Lower leg skin (tissue), 3 donors: ENCODE data around the gene DPEP1.

Experiments used
- POLR2A ChIP-seq, 2 donors: fragments of 450-650 bp; IDR thresholded peaks; one replicate each; pipeline ENCODE4 v1.6.1; 2016 to 2017; ENCODE audit warnings: antibody characterized with exemption in 2 of 2, mild to moderate bottlenecking in 1 of 2, moderate library complexity in 1 of 2
- TF ChIP-seq, protein P1 (sequence below), 3 donors: fragments of 450-650 bp; IDR thresholded peaks; one replicate each; pipeline ENCODE4 v1.5.1; 2016; ENCODE audit warnings: antibody characterized with exemption in 3 of 3, mild to moderate bottlenecking in 3 of 3, moderate library complexity in 2 of 3

DNA sequence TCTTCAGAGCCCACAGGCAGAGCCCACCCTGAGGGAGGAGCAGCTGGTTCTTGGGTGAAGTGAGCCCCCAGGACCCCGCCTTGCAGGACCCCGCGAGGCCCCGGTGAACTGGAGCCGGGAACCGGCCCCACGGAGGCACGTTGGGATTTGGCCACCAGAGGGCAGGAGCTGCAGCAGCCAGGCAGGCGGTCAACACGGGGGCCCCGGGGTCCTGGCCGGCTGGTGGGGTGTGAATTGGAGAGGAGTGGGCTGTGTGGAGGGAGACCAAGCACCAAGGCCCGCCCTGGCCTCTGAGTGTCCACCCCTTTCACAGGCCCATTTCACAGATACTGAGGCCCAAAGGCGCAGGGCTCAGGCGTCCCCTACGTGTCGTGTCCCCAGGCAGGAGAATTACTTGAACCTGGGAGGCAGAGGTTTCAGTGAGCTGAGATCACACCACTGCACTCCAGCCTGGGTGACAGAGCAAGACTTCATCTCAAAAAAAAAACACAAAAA lies 2.2 kb downstream of the DPEP1 start:
- TF ChIP-seq, protein P1, sequence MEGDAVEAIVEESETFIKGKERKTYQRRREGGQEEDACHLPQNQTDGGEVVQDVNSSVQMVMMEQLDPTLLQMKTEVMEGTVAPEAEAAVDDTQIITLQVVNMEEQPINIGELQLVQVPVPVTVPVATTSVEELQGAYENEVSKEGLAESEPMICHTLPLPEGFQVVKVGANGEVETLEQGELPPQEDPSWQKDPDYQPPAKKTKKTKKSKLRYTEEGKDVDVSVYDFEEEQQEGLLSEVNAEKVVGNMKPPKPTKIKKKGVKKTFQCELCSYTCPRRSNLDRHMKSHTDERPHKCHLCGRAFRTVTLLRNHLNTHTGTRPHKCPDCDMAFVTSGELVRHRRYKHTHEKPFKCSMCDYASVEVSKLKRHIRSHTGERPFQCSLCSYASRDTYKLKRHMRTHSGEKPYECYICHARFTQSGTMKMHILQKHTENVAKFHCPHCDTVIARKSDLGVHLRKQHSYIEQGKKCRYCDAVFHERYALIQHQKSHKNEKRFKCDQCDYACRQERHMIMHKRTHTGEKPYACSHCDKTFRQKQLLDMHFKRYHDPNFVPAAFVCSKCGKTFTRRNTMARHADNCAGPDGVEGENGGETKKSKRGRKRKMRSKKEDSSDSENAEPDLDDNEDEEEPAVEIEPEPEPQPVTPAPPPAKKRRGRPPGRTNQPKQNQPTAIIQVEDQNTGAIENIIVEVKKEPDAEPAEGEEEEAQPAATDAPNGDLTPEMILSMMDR (IDR thresholded peaks at IDR 0.05) = no peak
- TF ChIP-seq POLR2A (IDR thresholded peaks at IDR 0.05) = no peak
